ENCODE results near the gene TBC1D22B. TPM values are rescaled to one million over a fixed set of nuclear protein-coding genes. Genes with fewer than 3 reads are reported as not detected.

Gene TBC1D22B
- total and polyA plus RNA-seq, 12 donors: 7.4 to 21.9 (median 15.7) TPM

DNA sequence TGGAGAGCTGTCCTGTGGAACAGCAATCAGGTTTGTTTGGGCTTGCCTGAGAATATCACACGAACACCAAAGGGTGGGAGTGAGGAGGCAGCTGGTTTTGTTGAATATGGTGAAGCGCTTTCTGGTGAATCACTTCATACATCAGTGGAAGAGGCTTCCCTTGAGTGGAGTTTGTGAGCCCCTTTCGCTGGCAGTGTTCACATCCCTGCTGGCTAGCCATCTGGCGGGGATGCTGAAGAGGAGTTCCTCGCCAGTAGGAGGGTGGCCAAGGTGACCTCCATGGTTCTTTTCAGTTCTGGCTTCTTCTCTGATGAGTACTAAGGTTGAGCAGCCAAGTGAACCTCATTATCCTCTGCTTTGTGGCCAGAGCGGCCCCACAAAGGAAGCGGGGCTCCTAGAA lies 58.5 kb downstream of the TBC1D22B start:
- peaks cover 0 to 9% of the 10 kb centered on the region in 2 donors for H3K4me1 ChIP-seq (replicated peaks in 1 of 2)
- no peak for DNase-seq
- WGBS, 4 donors: 93 to 100% (median 94%) methylated on average over 7 of the region's 7 CpGs
- H3K4me3 ChIP-seq: no peak overlapping the region
- H3K27me3 ChIP-seq: no peaks in the 10 kb centered on the region
- no peaks in the 10 kb centered on the region for H3K9me3 ChIP-seq (replicated peaks in 1 of 3)
- H3K27ac ChIP-seq: no peak overlapping the region
- H3K36me3 ChIP-seq (replicated peaks in 1 of 2): peaks cover 0 to 54% of the 10 kb centered on the region in 2 donors
- no peak for TF ChIP-seq POLR2A (IDR thresholded peaks at IDR 0.05)
- TF ChIP-seq, protein P1, sequence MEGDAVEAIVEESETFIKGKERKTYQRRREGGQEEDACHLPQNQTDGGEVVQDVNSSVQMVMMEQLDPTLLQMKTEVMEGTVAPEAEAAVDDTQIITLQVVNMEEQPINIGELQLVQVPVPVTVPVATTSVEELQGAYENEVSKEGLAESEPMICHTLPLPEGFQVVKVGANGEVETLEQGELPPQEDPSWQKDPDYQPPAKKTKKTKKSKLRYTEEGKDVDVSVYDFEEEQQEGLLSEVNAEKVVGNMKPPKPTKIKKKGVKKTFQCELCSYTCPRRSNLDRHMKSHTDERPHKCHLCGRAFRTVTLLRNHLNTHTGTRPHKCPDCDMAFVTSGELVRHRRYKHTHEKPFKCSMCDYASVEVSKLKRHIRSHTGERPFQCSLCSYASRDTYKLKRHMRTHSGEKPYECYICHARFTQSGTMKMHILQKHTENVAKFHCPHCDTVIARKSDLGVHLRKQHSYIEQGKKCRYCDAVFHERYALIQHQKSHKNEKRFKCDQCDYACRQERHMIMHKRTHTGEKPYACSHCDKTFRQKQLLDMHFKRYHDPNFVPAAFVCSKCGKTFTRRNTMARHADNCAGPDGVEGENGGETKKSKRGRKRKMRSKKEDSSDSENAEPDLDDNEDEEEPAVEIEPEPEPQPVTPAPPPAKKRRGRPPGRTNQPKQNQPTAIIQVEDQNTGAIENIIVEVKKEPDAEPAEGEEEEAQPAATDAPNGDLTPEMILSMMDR (IDR thresholded peaks at IDR 0.05): no peak
- intact Hi-C loops (cut with DNase I): no loop called here

DNA sequence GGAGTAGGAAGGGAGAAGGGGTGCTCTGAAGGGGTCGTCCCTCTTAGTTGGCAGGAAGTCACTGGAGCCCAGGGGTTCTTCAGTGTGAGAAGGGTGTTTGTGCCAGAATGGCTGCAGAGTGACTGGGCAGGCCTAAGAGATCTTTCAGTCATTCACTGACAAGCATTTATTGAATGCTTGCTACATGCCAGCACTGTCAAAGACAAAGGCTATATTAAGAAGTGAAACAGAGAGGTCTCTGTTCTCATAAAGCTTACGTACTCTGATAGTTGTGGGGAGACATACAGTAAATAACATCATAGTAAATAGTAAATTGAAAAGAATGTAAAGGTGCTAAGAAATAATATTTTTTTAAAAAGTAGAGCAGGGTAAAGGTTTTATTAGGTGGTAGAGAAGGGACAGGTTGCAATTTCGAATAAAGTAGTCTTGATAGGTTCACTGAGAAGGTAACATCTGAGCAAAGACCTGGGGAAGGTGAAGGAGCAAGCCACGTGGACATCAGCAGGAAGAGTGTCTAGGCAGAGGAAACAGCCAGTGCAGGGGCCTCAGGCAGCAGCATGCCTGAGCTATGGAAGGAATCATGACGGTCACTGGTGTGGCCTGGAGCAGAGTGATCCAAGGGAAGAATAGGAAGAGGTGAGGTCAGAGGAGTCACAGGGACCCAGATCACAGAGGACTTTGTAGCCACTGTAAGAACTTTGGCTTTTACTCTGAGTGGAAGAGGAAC lies 59.9 kb downstream of the TBC1D22B start:
- TF ChIP-seq, protein P1 (IDR thresholded peaks at IDR 0.05): no peak
- TF ChIP-seq POLR2A (IDR thresholded peaks at IDR 0.05): no peak
- DNase-seq: no peak
- intact Hi-C loops (cut with DNase I): no loop called here
- WGBS, 4 donors: 91 to 96% (median 93%) methylated on average over 5 of the region's 5 CpGs
- Histone ChIP-seq H3K9me3 (replicated peaks in 1 of 3) (no peaks in the 10 kb centered on the region), H3K4me1 (replicated peaks in 1 of 2) (peaks cover 3 to 16% of the 10 kb centered on the region in 2 donors), H3K27me3 (no peaks in the 10 kb centered on the region), H3K36me3 (replicated peaks in 1 of 2) (peaks cover 0 to 54% of the 10 kb centered on the region in 2 donors), H3K27ac (no peak overlapping the region), H3K4me3 (no peak overlapping the region)

DNA sequence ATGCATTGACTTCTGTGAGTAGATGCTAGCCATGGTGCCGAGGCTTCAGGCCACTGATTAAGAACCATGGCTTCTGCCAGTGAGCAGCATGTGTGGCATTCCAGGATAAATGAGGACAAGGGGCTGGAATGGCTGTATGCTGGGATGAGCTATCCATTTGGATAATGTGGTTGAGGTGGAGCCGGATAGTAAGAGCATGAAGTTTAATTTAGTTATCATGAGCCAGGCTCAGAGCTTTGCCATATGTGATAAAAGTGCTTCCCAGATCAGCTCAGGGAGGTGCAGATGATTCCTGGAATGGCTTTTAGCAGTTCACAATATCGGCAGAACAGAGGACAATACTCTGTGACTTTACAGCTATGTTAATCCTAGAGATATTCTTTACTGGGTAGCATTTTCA lies 61.6 kb downstream of the TBC1D22B start:
- no peak overlapping the region for H3K4me3 ChIP-seq
- TF ChIP-seq, protein P1 (IDR thresholded peaks at IDR 0.05): no peak
- no peak for TF ChIP-seq POLR2A (IDR thresholded peaks at IDR 0.05)
- no peaks in the 10 kb centered on the region for H3K27me3 ChIP-seq
- H3K9me3 ChIP-seq (replicated peaks in 1 of 3): no peaks in the 10 kb centered on the region
- 86 to 92% (median 89%) methylated on average over 3 of the region's 3 CpGs for WGBS, 4 donors
- DNase-seq: no peak
- H3K27ac ChIP-seq: no peak overlapping the region
- H3K36me3 ChIP-seq (replicated peaks in 1 of 2): peaks cover 0 to 40% of the 10 kb centered on the region in 2 donors
- intact Hi-C loops (cut with DNase I): no loop called here
- peaks cover 3 to 16% of the 10 kb centered on the region in 2 donors for H3K4me1 ChIP-seq (replicated peaks in 1 of 2)

DNA sequence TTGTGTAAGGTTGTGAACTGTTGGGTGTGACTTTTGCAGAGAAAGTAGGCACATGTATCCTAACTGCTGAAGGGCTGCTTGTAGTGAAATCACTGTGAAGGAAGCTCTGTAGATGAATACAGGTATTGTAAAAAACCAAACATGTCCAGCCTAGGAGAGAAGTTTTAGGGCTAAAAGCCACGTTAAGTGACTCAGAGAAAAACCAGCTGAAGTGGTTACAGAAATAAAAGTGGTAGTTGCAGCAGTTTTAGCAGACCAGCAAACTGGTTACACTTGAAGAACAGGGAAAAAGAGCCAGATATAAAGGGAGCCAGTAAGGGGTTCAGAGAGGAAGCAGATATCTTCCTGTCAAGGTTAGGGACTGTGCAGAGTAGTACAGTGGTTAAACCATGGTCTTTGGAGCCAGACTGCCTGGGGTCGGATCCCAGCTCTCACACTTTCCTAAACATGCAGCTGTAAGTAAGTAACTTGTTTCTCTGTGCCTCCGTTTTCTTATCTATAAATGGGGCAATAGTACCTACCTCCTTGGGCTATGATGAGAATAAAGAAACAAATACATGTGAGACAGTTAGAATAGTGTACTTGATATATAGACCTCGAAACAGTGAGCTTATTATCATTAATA lies 62.4 kb downstream of the TBC1D22B start:
- H3K27ac ChIP-seq: no peak overlapping the region
- intact Hi-C loops (cut with DNase I): loop anchor here in 1 of 2 donors (5.0 to 10.0 kb wide), 2 partner anchors 245 to 372 kb away; no protein-coding TSS in a partner anchor
- no peaks in the 10 kb centered on the region for H3K9me3 ChIP-seq (replicated peaks in 1 of 3)
- H3K27me3 ChIP-seq: no peaks in the 10 kb centered on the region
- H3K36me3 ChIP-seq (replicated peaks in 1 of 2): peaks cover 0 to 35% of the 10 kb centered on the region in 2 donors
- peaks cover 3 to 16% of the 10 kb centered on the region in 2 donors for H3K4me1 ChIP-seq (replicated peaks in 1 of 2)
- WGBS, 4 donors: 74 to 84% (median 78%) methylated on average over 4 of the region's 4 CpGs
- H3K4me3 ChIP-seq: no peak overlapping the region
- no peak for TF ChIP-seq POLR2A (IDR thresholded peaks at IDR 0.05)
- TF ChIP-seq, protein P1 (IDR thresholded peaks at IDR 0.05): no peak
- DNase-seq: no peak
